SIG-M5 (cell line): ENCODE measurements around the gene MAD2L1.
"Not testable (repeated sequence)": the region's sequence is repeated elsewhere in the genome, so short reads cannot be mapped to it uniquely, and the experiment has no call there.

Source experiments
- DNase-seq: peaks from one replicate; lab custom pipeline; 2025; lab: John Stamatoyannopoulos, UW

The MAD2L1 gene

GRCh38 chr4:120066517-120067340 lies at the start of gene MAD2L1:
TSS of gene MAD2L1 (minus strand) at chr4:120066848. CDS start at chr4:120066734, 114 bp downstream.
- peak; percentile 90 for DNase-seq

- no peak for DNase-seq
Measured at GRCh38 chr4:120111745-120112144, 45.1 kb upstream of the MAD2L1 start.

GRCh38 chr4:120109406-120109805 lies 42.8 kb upstream of the MAD2L1 start:
- no peak for DNase-seq

GRCh38 chr4:120105472-120105871 lies 38.8 kb upstream of the MAD2L1 start:
- no peak for DNase-seq

- DNase-seq, result no peak
Measured at GRCh38 chr4:120096508-120097297, 30.1 kb upstream of the MAD2L1 start.

- DNase-seq, result no peak
Measured at GRCh38 chr4:120088507-120088906, 21.9 kb upstream of the MAD2L1 start.

GRCh38 chr4:120088066-120088465 lies 21.4 kb upstream of the MAD2L1 start:
- DNase-seq, result not testable (repeated sequence)

GRCh38 chr4:120085705-120086104 lies 19.1 kb upstream of the MAD2L1 start:
- DNase-seq, result no peak

- no peak for DNase-seq
Measured at GRCh38 chr4:120084327-120084726, 17.7 kb upstream of the MAD2L1 start.

GRCh38 chr4:120083152-120083551 lies 16.5 kb upstream of the MAD2L1 start:
- DNase-seq, result no peak

GRCh38 chr4:120082251-120082650 lies 15.6 kb upstream of the MAD2L1 start:
- no peak for DNase-seq

- DNase-seq, result no peak
Measured at GRCh38 chr4:120081726-120082125, 15.1 kb upstream of the MAD2L1 start.

- no peak for DNase-seq
Measured at GRCh38 chr4:120080533-120080932, 13.9 kb upstream of the MAD2L1 start.

GRCh38 chr4:120079839-120080520 lies 13.3 kb upstream of the MAD2L1 start:
- no peak for DNase-seq

- no peak for DNase-seq
Measured at GRCh38 chr4:120078216-120078615, 11.6 kb upstream of the MAD2L1 start.

GRCh38 chr4:120071192-120071795 lies 4.6 kb upstream of the MAD2L1 start:
- DNase-seq, result no peak

GRCh38 chr4:120070196-120070595 lies 3.5 kb upstream of the MAD2L1 start:
- no peak for DNase-seq

- DNase-seq, result peak; percentile 13
Measured at GRCh38 chr4:120065974-120066516, 603 bp downstream of the MAD2L1 start.

GRCh38 chr4:120064887-120065286 lies 1.8 kb downstream of the MAD2L1 start:
- no peak for DNase-seq

- DNase-seq, result not testable (repeated sequence)
Measured at GRCh38 chr4:120063711-120064110, 2.9 kb downstream of the MAD2L1 start.

GRCh38 chr4:120062663-120063195 lies 3.9 kb downstream of the MAD2L1 start:
- no peak for DNase-seq

GRCh38 chr4:120059036-120059435 lies 7.6 kb downstream of the MAD2L1 start:
- no peak for DNase-seq
